ENCODE measurements around the gene ARL8B.

DNA sequence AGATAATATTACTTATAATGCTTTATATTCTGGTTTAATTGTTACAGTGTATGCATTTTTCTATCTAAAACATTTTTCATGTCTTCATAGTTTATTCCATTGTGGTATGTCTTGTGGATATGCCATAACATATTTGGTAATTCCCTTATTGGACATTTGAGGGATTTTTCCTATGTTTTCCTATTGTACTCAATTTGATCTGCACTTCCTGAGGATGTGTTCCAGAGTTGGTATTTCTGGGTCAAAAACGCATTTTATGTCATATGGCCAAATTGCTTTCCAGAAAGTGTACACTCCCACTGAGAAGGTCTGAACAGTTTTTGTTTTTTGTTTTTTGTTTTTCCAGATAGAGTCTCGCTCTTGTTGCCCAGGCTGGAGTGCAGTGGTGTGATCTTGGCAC lies 6.8 kb downstream of the ARL8B start:
- no peak for TF ChIP-seq CTCF (IDR thresholded peaks at IDR 0.05; ENCODE audit: control extremely low read depth in 1 of 3, insufficient read depth in 1 of 3, low read depth in 1 of 3, low read length in 3 of 3)
- no peak for TF ChIP-seq EP300 (IDR thresholded peaks at IDR 0.05; ENCODE audit: borderline replicate concordance in 1 of 2, low read depth in 2 of 2, low read length in 2 of 2)
- TF ChIP-seq CEBPB (IDR thresholded peaks at IDR 0.05; ENCODE audit: low read depth, low read length), result no peak
- no peak for TF ChIP-seq RFX5 (IDR thresholded peaks at IDR 0.05; ENCODE audit: borderline replicate concordance, low read depth, low read length)
- TF ChIP-seq RAD21 (IDR thresholded peaks at IDR 0.05 in 1 of 2, conservative IDR thresholded peaks at IDR 0.05 in 1 of 2; ENCODE audit: low read depth in 2 of 2, low read length in 2 of 2), result no peak
- TF ChIP-seq POLR2AphosphoS5 (IDR thresholded peaks at IDR 0.05; ENCODE audit: low read depth, low read length), result no peak
- TF ChIP-seq, protein P1, sequence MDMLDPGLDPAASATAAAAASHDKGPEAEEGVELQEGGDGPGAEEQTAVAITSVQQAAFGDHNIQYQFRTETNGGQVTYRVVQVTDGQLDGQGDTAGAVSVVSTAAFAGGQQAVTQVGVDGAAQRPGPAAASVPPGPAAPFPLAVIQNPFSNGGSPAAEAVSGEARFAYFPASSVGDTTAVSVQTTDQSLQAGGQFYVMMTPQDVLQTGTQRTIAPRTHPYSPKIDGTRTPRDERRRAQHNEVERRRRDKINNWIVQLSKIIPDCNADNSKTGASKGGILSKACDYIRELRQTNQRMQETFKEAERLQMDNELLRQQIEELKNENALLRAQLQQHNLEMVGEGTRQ (IDR thresholded peaks at IDR 0.05; ENCODE audit: low read length), result no peak
- no peak for TF ChIP-seq PHF8 (conservative IDR thresholded peaks at IDR 0.05; ENCODE audit: low read depth, low read length)
- no peak for TF ChIP-seq EZH2 (IDR thresholded peaks at IDR 0.05; ENCODE audit: low read depth, low read length, severe bottlenecking)
- no peak for TF ChIP-seq JUND (IDR thresholded peaks at IDR 0.05; ENCODE audit: low read length)
- no peak for TF ChIP-seq RBBP5 (IDR thresholded peaks at IDR 0.05; ENCODE audit: borderline replicate concordance, low read depth, low read length)
- TF ChIP-seq TEAD4 (IDR thresholded peaks at IDR 0.05; ENCODE audit: low read depth, low read length), result no peak
- TF ChIP-seq, protein P2, sequence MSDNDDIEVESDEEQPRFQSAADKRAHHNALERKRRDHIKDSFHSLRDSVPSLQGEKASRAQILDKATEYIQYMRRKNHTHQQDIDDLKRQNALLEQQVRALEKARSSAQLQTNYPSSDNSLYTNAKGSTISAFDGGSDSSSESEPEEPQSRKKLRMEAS (IDR thresholded peaks at IDR 0.05), result no peak
- no peak for TF ChIP-seq GABPA (IDR thresholded peaks at IDR 0.05; ENCODE audit: borderline replicate concordance, insufficient read depth, low read length)

Data from H1 (cell line).